Measurements from ENCODE around the gene NAA80.

- TF ChIP-seq POLR2A (IDR thresholded peaks at IDR 0.05) (no peak), CTCF (IDR thresholded peaks at IDR 0.05) (no peak)
Measured at GRCh38 chr3:50331364-50331907, 32.2 kb upstream of the NAA80 start.

Data from adrenal gland (tissue), 5 donors.